Stimulated activated CD4-positive, alpha-beta T cell treated with anti-CD3 and anti-CD28 coated beads, Interleukin-12 subunit alpha, Interleukin-12 subunit beta, amount 100 ng/mL, for 48 hours (primary cell): ENCODE results near the gene GPR153.

Experiments used
- DNase-seq, 3 donors: peaks; one replicate each; pipeline ENCODE4 v3.0.0-alpha.2; 2020; ENCODE audit warnings: low read depth in 2 of 3, low spot score in 1 of 3

Gene GPR153

DNA sequence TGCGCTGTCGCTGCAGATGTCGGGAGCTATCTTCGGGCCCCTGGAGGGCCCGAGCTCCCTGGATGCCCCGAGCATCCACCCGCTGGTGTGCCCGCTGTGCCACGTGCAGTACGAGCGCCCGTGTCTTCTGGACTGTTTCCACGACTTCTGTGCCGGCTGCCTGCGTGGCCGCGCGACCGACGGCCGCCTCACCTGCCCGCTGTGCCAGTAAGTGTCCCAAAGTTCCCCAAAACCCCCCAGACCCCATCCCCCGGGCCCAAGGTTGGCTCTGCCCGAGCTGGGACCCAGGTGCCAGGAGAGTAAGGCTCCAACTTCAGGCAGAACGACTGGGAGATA is 54.4 kb downstream of the GPR153 start:
- DNase-seq: no peak

- peak; percentile 42 to 76 (median 53) for DNase-seq
Measured at GRCh38 chr1:6205849-6206519, 54.9 kb downstream of the GPR153 start, which contains the start of gene RNF207. TSS of gene RNF207 (plus strand) at chr1:6206119. CDS start at chr1:6206536, 417 bp downstream.

DNA sequence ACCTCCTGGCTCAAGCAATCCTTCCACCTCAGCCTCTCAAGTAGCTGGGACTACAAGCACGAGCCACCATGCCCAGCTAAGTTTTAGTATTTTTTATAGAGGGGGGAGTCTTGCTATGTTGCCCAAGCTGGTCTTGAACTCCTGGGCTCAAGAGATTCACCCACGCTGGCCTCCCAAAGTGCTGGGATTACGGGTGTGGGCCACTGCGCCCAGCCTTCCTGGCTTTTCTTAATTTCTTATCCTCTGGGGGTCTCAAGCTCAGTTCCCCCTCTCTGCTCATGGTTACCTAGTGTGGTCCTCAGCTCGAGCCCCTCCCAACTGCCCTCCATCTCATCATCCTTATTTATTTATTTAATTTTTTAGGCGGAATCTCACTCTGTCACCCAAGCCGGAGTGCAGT is 58.6 kb downstream of the GPR153 start:
- no peak for DNase-seq

DNA sequence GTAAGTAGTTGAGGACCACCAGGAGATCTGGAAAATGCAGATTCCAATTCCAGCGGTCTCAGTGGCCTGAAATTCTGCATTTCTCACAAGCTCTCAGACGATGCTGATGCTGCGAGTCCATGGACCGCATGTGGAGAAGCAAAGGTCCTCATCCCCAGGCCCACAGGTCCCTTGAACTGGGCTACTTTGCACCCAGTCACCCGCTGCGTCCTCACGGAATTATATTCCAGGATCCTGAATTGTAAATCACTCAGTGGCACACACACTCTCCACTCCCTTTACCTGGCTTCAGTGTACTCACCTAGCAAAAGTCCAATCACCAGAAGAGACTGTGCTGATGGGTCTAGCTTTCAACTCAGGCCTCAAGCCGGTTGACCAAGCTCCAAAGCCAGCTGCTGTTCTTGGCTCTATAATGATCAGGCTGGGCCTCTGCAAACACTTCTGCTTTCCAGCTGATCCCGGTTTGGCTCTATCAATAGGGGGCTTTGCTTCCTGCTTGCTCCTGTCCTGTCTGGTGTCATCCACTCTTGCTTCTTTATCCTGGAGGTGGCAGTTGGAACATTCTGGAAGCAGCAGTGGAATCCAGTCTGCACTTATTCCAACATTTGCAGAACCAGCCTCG is 60.6 kb downstream of the GPR153 start:
- no peak for DNase-seq

DNA sequence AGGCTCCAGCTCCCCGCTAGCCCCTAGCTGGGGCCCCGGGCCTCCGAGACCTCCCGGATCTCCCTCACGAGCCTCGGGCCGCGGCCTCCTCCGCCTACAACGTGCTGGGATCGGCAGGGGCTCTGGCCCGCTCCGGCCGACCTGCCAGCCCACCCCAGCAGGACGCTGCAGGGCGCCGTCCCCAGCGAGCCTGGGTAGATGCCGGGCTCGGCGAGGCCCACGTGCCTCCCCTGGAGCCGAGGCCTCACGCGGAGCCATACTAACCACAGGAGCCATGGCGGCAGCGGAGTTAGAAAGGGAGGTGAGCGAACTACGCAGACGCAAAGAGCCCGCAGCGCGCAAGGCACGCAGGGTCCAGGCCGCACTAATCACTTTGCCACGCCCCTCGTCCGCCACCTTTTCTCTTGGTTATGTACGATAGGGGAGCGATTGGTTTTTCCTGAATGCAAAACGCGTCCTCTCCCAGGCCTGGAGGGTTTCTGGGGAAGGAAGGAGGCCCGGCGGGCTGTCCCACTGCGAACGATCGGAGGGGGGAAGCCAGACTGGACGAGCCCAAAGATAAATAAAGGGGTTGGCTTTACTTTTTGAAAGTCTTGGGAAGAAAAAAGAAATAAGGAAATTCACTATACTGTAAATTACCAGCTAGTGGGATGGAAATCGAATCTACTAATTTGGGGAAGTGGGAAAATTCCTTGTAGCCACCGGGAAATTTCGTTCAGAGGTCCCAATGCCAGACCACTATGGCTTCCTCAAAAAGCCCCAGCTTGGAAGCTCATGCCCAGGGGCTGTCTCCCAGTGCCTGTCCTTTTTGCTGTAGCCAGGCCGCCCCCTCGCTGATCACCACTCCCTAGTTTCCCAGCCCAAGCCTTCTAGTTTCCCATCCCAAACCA is 61.4 kb downstream of the GPR153 start, which contains the start of gene RPL22:
Gene RPL22, minus strand, starts transcription at position 298 of the 890 bp plus-strand sequence. Its CDS starts 22 bp downstream, at position 276.
- peak; percentile 94 to 97 (median 97) for DNase-seq

DNA sequence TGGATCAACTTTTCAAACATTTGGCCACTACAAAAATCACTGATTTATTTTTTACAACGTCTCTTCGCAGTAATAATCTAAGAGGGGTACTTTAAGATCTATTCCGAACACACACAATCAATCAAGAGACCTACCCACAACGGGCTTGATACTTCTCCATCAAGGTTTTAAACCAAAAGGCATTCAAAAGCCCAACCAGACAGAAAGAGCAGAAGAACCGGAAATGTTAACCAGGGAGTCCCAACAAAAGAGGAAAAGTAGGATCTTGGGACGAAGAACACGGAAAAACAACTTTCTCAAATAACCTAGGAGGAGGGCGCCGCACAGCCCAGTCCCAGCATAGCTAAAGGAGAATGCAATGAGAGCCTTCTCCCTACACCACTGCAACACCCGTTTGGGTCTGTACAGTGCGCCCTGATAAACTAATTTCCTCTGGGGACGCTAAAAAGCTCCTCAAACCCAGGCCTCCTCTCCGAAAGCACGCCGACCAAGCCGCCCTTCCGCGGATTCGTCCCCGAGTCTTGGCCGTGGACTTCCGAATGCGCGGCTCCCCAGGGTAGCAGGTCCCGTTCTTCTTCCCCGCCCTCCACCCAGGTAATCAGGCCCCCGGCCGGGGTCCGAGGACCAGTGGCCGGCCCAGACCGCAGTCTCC is 62.1 kb downstream of the GPR153 start:
- no peak for DNase-seq

DNA sequence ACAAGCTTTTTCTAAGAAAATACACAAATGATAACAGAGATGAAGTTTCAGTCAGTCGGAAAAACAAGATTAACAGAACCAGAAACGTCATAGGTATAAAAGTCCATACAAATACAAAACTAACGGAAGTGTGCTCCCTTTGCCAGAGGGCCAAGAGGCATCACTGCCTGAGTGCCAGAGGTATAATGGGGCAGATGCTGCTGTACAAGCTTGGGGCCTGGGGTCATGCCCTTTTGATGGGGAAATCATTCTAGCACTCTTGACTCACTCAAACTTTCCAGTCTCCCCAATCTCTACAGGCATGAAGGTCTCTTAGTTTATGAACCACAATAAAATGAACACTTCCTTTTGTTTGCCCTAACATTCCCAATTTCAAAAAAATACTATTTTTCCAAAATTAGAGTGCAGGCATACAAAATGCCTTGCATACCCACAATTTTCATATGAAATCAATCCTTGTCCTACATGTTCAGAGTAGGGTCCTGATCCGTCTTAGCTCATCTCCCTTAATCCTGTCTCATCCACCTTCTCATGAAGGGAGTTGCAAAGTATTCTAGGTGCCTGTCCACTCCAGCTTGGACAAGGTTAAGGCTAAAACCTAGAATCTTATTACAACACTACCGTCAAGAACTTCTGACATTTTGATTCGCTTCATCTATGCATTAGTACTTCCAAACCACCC is 63.0 kb downstream of the GPR153 start:
- no peak for DNase-seq
